Endothelial cell of umbilical vein (primary cell): Measurements from ENCODE around the gene OCA2. TPM values are rescaled to one million over a fixed set of nuclear protein-coding genes. Genes with fewer than 3 reads are reported as not detected.

Source experiments
- BruUV-seq: library from RNA; stranded (reverse); fragments of 400-500 nt; replicated peaks from 2 replicates; lab custom pipeline; 2021; lab: Mats Ljungman, UMichigan
- CTCF ChIA-PET: fragments of 300-600, 350-600 bp; sonication (Branson Sonifier 250); formaldehyde crosslinking; loops from one replicate; lab custom pipeline; 2021; ENCODE audit warnings: antibody characterized with exemption, inconsistent platforms; lab: Charles Lee
- POLR2A ChIA-PET: fragments of 300-600, 350-600 bp; sonication (Branson Sonifier 250); formaldehyde crosslinking; loops from one replicate; lab custom pipeline; 2021; ENCODE audit warnings: antibody characterized with exemption, inconsistent platforms; lab: Charles Lee
- DNase-seq: peaks from one replicate; pipeline ENCODE4 v3.0.0-alpha.2; 2011; ENCODE audit warnings: low read depth, low spot score
- FAIRE-seq: peaks from 2 replicates; lab custom pipeline; 2011; peaks lifted over from hg19 to GRCh38; lab: Jason Lieb, UNC
- H2AFZ ChIP-seq: 2 replicates; pipeline ENCODE4 v1.6.0; 2012; ENCODE audit warnings: low read depth, low read length, control low read depth, inconsistent platforms
- H3K27ac ChIP-seq: 2 replicates; pipeline ENCODE4 v1.5.1; 2011; ENCODE audit warnings: low read depth, mild to moderate bottlenecking, control low read depth, low read length, moderate library complexity; ENCODE audit not compliant: insufficient read depth
- H3K27me3 ChIP-seq, 2 experiments: 2 replicates each; pipeline versions ENCODE4 v1.6.0 to v1.6.1; 2011; ENCODE audit warnings: low read length in 2 of 2, mixed read lengths in 1 of 2; ENCODE audit not compliant: control insufficient read depth in 2 of 2, insufficient read depth in 2 of 2
- H3K36me3 ChIP-seq, 2 experiments: 2 replicates in 1 of 2; 3 replicates in 1 of 2; pipeline ENCODE4 v1.5.1; 2011; ENCODE audit warnings: low read length in 2 of 2, mild to moderate bottlenecking in 1 of 2, moderate library complexity in 1 of 2; ENCODE audit not compliant: control insufficient read depth in 2 of 2, insufficient read depth in 2 of 2; ENCODE audit errors: extremely low read depth in 1 of 2
- H3K4me1 ChIP-seq: 3 replicates; pipeline ENCODE4 v1.5.1; 2011; ENCODE audit warnings: mild to moderate bottlenecking, low read length; ENCODE audit not compliant: control insufficient read depth, insufficient read depth; ENCODE audit errors: extremely low read depth
- H3K4me2 ChIP-seq: 2 replicates; pipeline ENCODE4 v1.6.1; 2011; ENCODE audit warnings: low read length, control low read depth, mixed read lengths; ENCODE audit not compliant: insufficient read depth
- H3K4me3 ChIP-seq, 3 experiments: fragments of 200-600 bp in 1 of 3; sonication (generic), shearing (Covaris generic) in 1 of 3; replicated peaks in 1 of 3; 2 replicates each; pipeline ENCODE4 v1.5.1; 2011 to 2016; ENCODE audit warnings: control low read depth in 3 of 3, low read length in 3 of 3, mild to moderate bottlenecking in 2 of 3, inconsistent platforms in 1 of 3, low read depth in 1 of 3, moderate library complexity in 1 of 3; ENCODE audit not compliant: insufficient read depth in 1 of 3
- H3K79me2 ChIP-seq: 2 replicates; pipeline ENCODE4 v1.6.0; 2012; ENCODE audit warnings: low read length, inconsistent platforms; ENCODE audit not compliant: control insufficient read depth, insufficient read depth
- H3K9ac ChIP-seq: replicated peaks from 2 replicates; pipeline ENCODE3; 2011; ENCODE audit warnings: low read length, control low read depth; ENCODE audit not compliant: insufficient read depth; ENCODE audit errors: extremely low read depth
- H3K9me1 ChIP-seq: replicated peaks from 3 replicates; pipeline ENCODE4 v1.6.0; 2011; ENCODE audit warnings: mild to moderate bottlenecking, low read length; ENCODE audit not compliant: control insufficient read depth, insufficient read depth; ENCODE audit errors: extremely low read depth
- H3K9me3 ChIP-seq: replicated peaks from 2 replicates; pipeline ENCODE4 v1.5.1; 2012; ENCODE audit warnings: low read length, inconsistent platforms; ENCODE audit not compliant: control insufficient read depth, insufficient read depth
- H4K20me1 ChIP-seq: replicated peaks from 2 replicates; pipeline ENCODE3; 2011; ENCODE audit warnings: mild to moderate bottlenecking, low read length; ENCODE audit not compliant: control insufficient read depth, insufficient read depth; ENCODE audit errors: extremely low read depth
- CTCF ChIP-seq, 2 donors: IDR thresholded peaks; 1 replicate in 1 of 2; 2 replicates in 1 of 2; pipeline ENCODE4 v1.5.1; 2011; ENCODE audit warnings: low read length in 2 of 2, mild to moderate bottlenecking in 2 of 2, moderate library complexity in 2 of 2, control low read depth in 1 of 2, inconsistent platforms in 1 of 2, low read depth in 1 of 2; ENCODE audit not compliant: insufficient read depth in 1 of 2; ENCODE audit errors: extremely low read depth in 1 of 2
- EZH2 ChIP-seq: IDR thresholded peaks from 2 replicates; pipeline ENCODE4 v1.6.1; 2012; ENCODE audit warnings: borderline replicate concordance, low read depth, mild to moderate bottlenecking, moderate library complexity, low read length, inconsistent platforms; ENCODE audit not compliant: severe bottlenecking
- FOS ChIP-seq: IDR thresholded peaks from 2 replicates; pipeline ENCODE4 v1.6.1; 2011; ENCODE audit warnings: mild to moderate bottlenecking, low read length, moderate library complexity, borderline replicate concordance; ENCODE audit not compliant: insufficient read depth
- GATA2 ChIP-seq: IDR thresholded peaks from 2 replicates; pipeline ENCODE4 v1.7.0; 2011; ENCODE audit warnings: low read depth, mild to moderate bottlenecking, moderate library complexity, mixed read lengths, low read length; ENCODE audit not compliant: insufficient read length, insufficient read depth
- JUN ChIP-seq: IDR thresholded peaks from 2 replicates; pipeline ENCODE4 v1.6.1; 2011; ENCODE audit warnings: borderline replicate concordance, low read depth; ENCODE audit not compliant: insufficient read length, insufficient read depth
- MAX ChIP-seq: IDR thresholded peaks from 2 replicates; pipeline ENCODE4 v1.6.1; 2011; ENCODE audit not compliant: insufficient read depth, insufficient read length
- MYC ChIP-seq: IDR thresholded peaks from one replicate; pipeline ENCODE4 v1.6.1; 2011; ENCODE audit warnings: mild to moderate bottlenecking, low read depth, low read length
- POLR2A ChIP-seq: IDR thresholded peaks from 2 replicates; pipeline ENCODE4 v1.6.1; 2012; ENCODE audit warnings: low read depth, mild to moderate bottlenecking, control low read depth, low read length
- POLR2AphosphoS5 ChIP-seq: IDR thresholded peaks from 2 replicates; pipeline ENCODE4 v1.6.1; 2012; ENCODE audit warnings: low read depth, mild to moderate bottlenecking, control low read depth, low read length, moderate library complexity; ENCODE audit not compliant: insufficient read depth
- dilution Hi-C: fragments of 300-500 bp; cut with MboI; formaldehyde crosslinking; loops from one replicate; pipeline ENCODE4 v1.15.0; 2019; ENCODE audit warnings: low sequenced_read_pairs; ENCODE audit not compliant: extremely low pct_ligation_motif_present
- intact Hi-C: fragments of 100-400 bp; cut with micrococcal nuclease; formaldehyde crosslinking; loops from one replicate; pipeline ENCODE4 v1.10.0; 2022
- polyA plus RNA-seq, 4 experiments: library from polyadenylated mRNA; depleted of rRNA in 3 of 4; stranded (reverse) in 3 of 4; unstranded in 1 of 4; fragments of >200 nt; gene quantifications; 2 replicates each; pipeline versions ENCODE4 v1.2.1 to v1.2.3, GENCODE V29; 2011 to 2012; ENCODE audit warnings: missing spikeins in 1 of 4
- total RNA-seq: library from RNA; stranded (reverse); gene quantifications from 2 replicates; pipeline ENCODE4 v1.2.3, GENCODE V29; 2021

OCA2 gene
- total and polyA plus RNA-seq, 2 donors (not counting 3 experiments of a cell fraction or from before 2014, with no cell fraction given), result not detected

GRCh38 chr15:27787931-27788330 is 311.2 kb downstream of the OCA2 start:
- no peak for TF ChIP-seq CTCF (IDR thresholded peaks at IDR 0.05; ENCODE audit: extremely low read depth in 1 of 2, insufficient read depth in 1 of 2, low read depth in 1 of 2, low read length in 2 of 2)
- TF ChIP-seq EZH2, result no peak
- TF ChIP-seq JUN, result no peak
- TF ChIP-seq GATA2, result no peak
- TF ChIP-seq MAX, result no peak
- TF ChIP-seq FOS, result no peak
- no peak for TF ChIP-seq MYC
- TF ChIP-seq POLR2A, result no peak
- TF ChIP-seq POLR2AphosphoS5, result no peak
- no peaks in the 10 kb centered on the region for H3K79me2 ChIP-seq
- H4K20me1 ChIP-seq, result no peaks in the 10 kb centered on the region
- peaks cover 3% of the 10 kb centered on the region for H3K9me3 ChIP-seq
- no peaks in the 10 kb centered on the region for H3K4me1 ChIP-seq
- H2AFZ ChIP-seq, result no peak overlapping the region
- H3K36me3 ChIP-seq, result no peaks in the 10 kb centered on the region
- CTCF ChIA-PET, result no interaction called here
- H3K27me3 ChIP-seq, result no peaks in the 10 kb centered on the region
- DNase-seq (no peak), FAIRE-seq (no peak)
- no peaks in the 10 kb centered on the region for H3K9me1 ChIP-seq
- no peak overlapping the region for H3K27ac ChIP-seq
- no peak overlapping the region for H3K4me2 ChIP-seq
- no peak overlapping the region for H3K4me3 ChIP-seq
- intact Hi-C loops (no loop called here), dilution Hi-C loops (no loop called here)
- BruUV-seq, result no TSS peak
- POLR2A ChIA-PET, result no interaction called here
- no peak overlapping the region for H3K9ac ChIP-seq
